Activated CD4-positive, alpha-beta T cell treated with anti-CD3 and anti-CD28 coated beads, Interleukin-2, amount 50 U/mL, for 16 hours (primary cell): Measurements from ENCODE around the gene TAF3.
A peak's percentile ranks its signal among the peaks of the same experiment; 100 is the strongest.
"Not testable (repeated sequence)": the region's sequence is repeated elsewhere in the genome, so short reads cannot be mapped to it uniquely, and the experiment has no call there.

Experiments used
- DNase-seq: peaks from one replicate; pipeline ENCODE4 v3.0.0-alpha.2; 2020

TAF3 gene

GRCh38 chr10:7818295-7819120 lies at the start of gene TAF3:
TAF3 (plus strand) TSS chr10:7818505; CDS start chr10:7818710, 205 bp downstream.
- peak; percentile 92 for DNase-seq

GRCh38 chr10:7773845-7774801 lies 44.2 kb upstream of the TAF3 start:
- no peak for DNase-seq

GRCh38 chr10:7776777-7777176 lies 41.5 kb upstream of the TAF3 start:
- DNase-seq = no peak

GRCh38 chr10:7782194-7782593 lies 36.1 kb upstream of the TAF3 start:
- not testable (repeated sequence) for DNase-seq

GRCh38 chr10:7786430-7786829 lies 31.9 kb upstream of the TAF3 start:
- no peak for DNase-seq

GRCh38 chr10:7787150-7787856 lies 31.0 kb upstream of the TAF3 start:
- DNase-seq = no peak

GRCh38 chr10:7787857-7788638 lies 30.3 kb upstream of the TAF3 start, which contains the start of the genes ATP5F1C and KIN:
ATP5F1C (plus strand) TSS chr10:7788177; CDS start chr10:7788208, 31 bp downstream.
KIN (minus strand) TSS chr10:7787993; CDS start chr10:7787933, 60 bp downstream.
- DNase-seq = peak; percentile 98

GRCh38 chr10:7788639-7789286 lies 29.5 kb upstream of the TAF3 start:
- DNase-seq = no peak

GRCh38 chr10:7789390-7789789 lies 28.9 kb upstream of the TAF3 start:
- no peak for DNase-seq

GRCh38 chr10:7792541-7792940 lies 25.8 kb upstream of the TAF3 start:
- no peak for DNase-seq

GRCh38 chr10:7794251-7795026 lies 23.9 kb upstream of the TAF3 start:
- DNase-seq = no peak

- no peak for DNase-seq
Measured at GRCh38 chr10:7795605-7796004, 22.7 kb upstream of the TAF3 start.

GRCh38 chr10:7797582-7797981 lies 20.7 kb upstream of the TAF3 start:
- DNase-seq = peak; percentile 50

GRCh38 chr10:7802606-7803005 lies 15.7 kb upstream of the TAF3 start:
- no peak for DNase-seq

- no peak for DNase-seq
Measured at GRCh38 chr10:7804216-7804615, 14.1 kb upstream of the TAF3 start.

GRCh38 chr10:7804741-7805140 lies 13.6 kb upstream of the TAF3 start:
- no peak for DNase-seq

GRCh38 chr10:7808686-7809267 lies 9.5 kb upstream of the TAF3 start:
- DNase-seq = no peak

GRCh38 chr10:7810443-7810842 lies 7.9 kb upstream of the TAF3 start:
- no peak for DNase-seq

- no peak for DNase-seq
Measured at GRCh38 chr10:7811000-7811399, 7.3 kb upstream of the TAF3 start.

- not testable (repeated sequence) for DNase-seq
Measured at GRCh38 chr10:7811743-7812142, 6.6 kb upstream of the TAF3 start.
